ENCODE data around the gene PRDM5.

The PRDM5 gene

DNA sequence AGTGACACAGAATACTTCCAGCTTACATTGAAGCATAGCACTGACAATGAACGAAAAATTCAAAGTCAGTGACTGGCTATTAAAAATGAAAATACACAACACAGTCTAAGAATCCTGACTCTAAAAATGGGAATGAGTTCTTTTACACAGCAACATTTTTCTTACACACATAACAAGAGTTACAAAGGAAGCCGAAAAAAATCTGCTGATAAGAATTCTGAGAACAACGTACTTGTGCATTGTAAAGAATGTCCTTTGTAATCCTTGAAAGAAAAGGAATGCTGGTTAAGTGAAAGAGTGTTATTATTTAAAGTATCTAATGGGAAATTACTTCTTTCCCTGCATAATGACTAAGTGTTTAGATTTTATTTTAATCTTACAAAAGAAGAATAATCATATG lies 199.4 kb downstream of the PRDM5 start:
- DNase-seq: no peak
- no peaks in the 10 kb centered on the region for H3K36me3 Mint-ChIP-seq
- CTCF ChIA-PET: no interaction called here
- H3K4me3 Mint-ChIP-seq: no peak overlapping the region
- H3K27me3 Mint-ChIP-seq: peaks cover 4% of the 10 kb centered on the region
- no peak overlapping the region for H3K27ac Mint-ChIP-seq
- no peaks in the 10 kb centered on the region for H3K4me1 Mint-ChIP-seq
- H3K9me3 Mint-ChIP-seq: no peaks in the 10 kb centered on the region

DNA sequence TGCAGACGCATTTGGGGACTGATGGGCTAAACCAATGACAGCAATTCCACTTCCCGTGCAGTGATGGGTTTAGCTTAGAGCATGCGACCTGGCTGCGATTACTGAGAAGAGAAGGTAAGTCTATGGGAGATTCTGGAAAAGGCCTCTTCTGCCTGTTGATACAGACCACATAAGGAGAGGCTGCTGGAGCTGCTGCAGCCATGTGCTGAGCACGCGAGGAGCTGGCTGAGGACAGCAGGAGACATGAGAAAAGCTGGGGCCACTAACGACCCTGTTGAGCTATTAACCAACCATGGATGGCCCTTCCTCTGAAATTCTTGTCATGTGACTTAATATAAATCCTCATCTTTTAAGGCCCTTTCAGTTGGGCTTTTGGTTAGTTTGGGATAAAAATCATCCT lies 199.9 kb downstream of the PRDM5 start:
- CTCF ChIA-PET: no interaction called here
- Mint-ChIP-seq H3K36me3 (no peaks in the 10 kb centered on the region), H3K9me3 (no peaks in the 10 kb centered on the region), H3K4me1 (no peaks in the 10 kb centered on the region), H3K27ac (no peak overlapping the region), H3K27me3 (peaks cover 4% of the 10 kb centered on the region), H3K4me3 (no peak overlapping the region)
- DNase-seq: no peak

DNA sequence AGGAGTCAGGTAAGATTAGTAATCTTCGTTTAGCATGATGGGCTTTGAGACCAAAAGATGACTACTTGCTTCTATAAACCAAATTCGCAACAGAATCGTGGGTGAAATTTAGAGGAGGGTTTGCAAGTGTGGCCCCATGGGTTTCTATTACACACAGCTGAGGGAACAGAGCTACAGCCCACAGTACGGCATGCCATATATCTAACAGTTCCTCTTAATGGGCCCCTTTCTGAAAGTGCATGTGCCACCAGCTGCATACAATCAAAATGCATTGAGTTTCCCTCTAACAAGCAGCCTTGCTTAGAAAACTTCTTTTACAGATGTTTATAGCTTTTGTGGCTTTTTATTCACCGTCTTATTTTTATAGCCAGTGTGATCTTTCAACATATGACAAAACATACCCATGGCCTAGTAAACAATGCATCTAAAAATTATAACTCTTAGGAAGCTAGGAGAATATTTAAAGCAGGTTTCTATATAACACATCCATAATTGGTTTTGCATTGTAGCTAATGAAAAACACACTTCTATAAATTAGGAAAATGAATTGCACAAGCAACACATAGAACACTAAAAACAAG lies 202.1 kb downstream of the PRDM5 start:
- no peak for DNase-seq
- Mint-ChIP-seq H3K4me1 (no peaks in the 10 kb centered on the region), H3K27me3 (peaks cover 8% of the 10 kb centered on the region), H3K9me3 (no peaks in the 10 kb centered on the region), H3K4me3 (no peak overlapping the region), H3K36me3 (no peaks in the 10 kb centered on the region), H3K27ac (no peak overlapping the region)
- CTCF ChIA-PET: interaction anchor here (1.1 kb wide), 1 partner anchor 18 kb away, joined by 3 read pairs; no protein-coding TSS in a partner anchor

DNA sequence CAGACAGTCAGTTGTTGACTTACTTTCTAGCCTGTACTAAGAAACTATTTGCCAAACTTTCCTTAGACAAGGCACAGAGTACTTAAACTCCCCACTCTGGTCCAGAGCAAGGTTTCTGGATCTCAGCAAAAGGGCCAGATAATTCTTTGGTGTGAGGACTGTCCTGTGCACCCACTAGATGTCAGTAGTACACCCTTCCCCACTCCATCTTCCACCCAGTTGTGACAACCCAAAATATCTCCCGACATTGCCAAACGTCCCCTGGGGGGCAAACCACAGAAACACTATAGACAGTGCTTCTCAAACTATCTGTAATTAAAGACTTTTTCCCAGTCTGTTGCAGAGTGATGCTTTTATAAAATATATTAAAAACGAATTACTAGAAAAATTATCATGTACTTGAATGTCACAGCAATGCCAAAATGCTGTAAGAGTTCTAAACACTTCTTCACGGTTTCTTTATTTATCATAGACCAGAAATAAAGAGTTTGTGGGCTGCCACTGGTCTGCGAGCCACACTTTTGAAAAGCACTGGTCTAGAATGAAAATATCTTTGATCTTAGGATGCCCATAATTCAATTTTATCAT lies 203.5 kb downstream of the PRDM5 start:
- Mint-ChIP-seq H3K9me3 (no peaks in the 10 kb centered on the region), H3K4me1 (no peaks in the 10 kb centered on the region), H3K27ac (no peak overlapping the region), H3K36me3 (no peaks in the 10 kb centered on the region), H3K27me3 (peaks cover 8% of the 10 kb centered on the region), H3K4me3 (no peak overlapping the region)
- CTCF ChIA-PET: interaction anchor here (0.9 kb wide), 1 partner anchor 19 kb away, joined by 3 read pairs; no protein-coding TSS in a partner anchor
- DNase-seq: peak; percentile 26

DNA sequence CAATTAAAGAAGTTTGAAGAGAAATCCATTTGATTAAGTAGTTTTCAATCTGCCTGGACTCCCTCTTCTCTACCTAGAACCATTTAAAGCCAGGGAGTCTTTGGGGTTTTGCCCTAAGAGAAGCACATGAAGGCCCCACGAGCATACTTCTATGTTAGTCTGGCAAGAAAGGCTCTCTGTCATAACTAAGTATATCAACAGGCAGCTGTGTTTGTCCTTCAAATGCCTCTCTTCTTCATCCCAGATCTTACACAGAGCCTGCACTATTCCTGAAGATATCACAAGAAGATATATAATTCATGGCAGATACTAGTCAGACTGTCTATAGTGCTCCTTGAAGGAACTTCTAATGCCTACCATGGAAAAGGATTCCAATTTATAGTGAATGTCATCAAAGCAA lies 206.2 kb downstream of the PRDM5 start:
- DNase-seq: no peak
- no peak overlapping the region for H3K4me3 Mint-ChIP-seq
- CTCF ChIA-PET: interaction anchor here (1.2 kb wide), 1 partner anchor 349 kb away, joined by 4 read pairs; no protein-coding TSS in a partner anchor
- H3K36me3 Mint-ChIP-seq: no peaks in the 10 kb centered on the region
- no peak overlapping the region for H3K27ac Mint-ChIP-seq
- H3K27me3 Mint-ChIP-seq: peaks cover 4% of the 10 kb centered on the region
- no peaks in the 10 kb centered on the region for H3K4me1 Mint-ChIP-seq
- H3K9me3 Mint-ChIP-seq: no peaks in the 10 kb centered on the region

DNA sequence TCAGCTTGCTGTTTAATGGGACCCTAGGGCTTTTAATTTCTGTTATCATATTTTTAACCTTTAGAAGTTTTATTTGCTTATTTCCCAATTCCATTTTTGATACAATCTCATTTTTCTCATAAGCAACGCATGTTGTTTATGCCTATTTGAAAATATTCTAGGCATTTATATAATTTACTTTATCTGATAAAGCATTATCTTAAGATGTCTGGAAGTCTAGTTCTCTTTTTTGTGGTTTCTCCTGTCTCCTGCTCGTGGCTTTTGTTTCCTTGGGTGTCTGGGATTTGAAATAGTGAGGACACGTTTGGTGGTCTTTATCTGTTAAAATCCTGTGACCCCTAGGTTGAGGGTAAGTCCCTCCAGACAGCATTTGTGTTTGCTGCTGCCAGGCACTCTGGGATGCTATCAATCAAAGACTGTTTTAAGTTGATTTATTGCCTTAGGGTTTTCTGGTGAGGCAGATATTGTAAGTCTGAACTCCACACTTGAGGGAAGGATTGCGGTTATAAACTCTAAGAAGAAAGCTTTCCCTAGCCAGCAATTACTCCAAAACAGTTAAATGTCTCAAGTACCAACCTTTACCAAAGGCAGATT lies 208.0 kb downstream of the PRDM5 start:
- Mint-ChIP-seq H3K27ac (no peak overlapping the region), H3K27me3 (peaks cover 4% of the 10 kb centered on the region), H3K36me3 (no peaks in the 10 kb centered on the region), H3K4me3 (no peak overlapping the region), H3K4me1 (no peaks in the 10 kb centered on the region), H3K9me3 (no peaks in the 10 kb centered on the region)
- CTCF ChIA-PET: no interaction called here
- no peak for DNase-seq

DNA sequence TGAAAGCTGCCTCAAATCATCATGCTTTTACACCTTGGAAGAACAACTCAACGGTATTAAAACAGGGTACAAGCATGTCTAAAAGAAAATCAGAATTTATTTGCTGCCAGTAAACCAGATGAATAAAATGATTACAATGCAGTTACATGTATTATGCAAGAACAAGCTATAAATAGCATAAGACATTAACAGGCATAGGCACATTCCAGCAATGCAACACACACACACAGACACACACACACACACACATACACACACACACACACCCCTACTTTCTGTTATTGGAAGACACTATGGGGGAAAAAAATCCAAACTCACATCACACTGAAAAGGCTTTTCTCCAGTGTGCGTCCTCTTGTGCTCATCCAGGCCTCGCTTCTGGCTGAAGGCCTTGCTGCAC lies 212.5 kb downstream of the PRDM5 start:
- no peak overlapping the region for H3K4me3 Mint-ChIP-seq
- DNase-seq: no peak
- H3K36me3 Mint-ChIP-seq: no peaks in the 10 kb centered on the region
- no peaks in the 10 kb centered on the region for H3K27me3 Mint-ChIP-seq
- CTCF ChIA-PET: no interaction called here
- H3K27ac Mint-ChIP-seq: no peak overlapping the region
- no peaks in the 10 kb centered on the region for H3K4me1 Mint-ChIP-seq
- H3K9me3 Mint-ChIP-seq: no peaks in the 10 kb centered on the region

DNA sequence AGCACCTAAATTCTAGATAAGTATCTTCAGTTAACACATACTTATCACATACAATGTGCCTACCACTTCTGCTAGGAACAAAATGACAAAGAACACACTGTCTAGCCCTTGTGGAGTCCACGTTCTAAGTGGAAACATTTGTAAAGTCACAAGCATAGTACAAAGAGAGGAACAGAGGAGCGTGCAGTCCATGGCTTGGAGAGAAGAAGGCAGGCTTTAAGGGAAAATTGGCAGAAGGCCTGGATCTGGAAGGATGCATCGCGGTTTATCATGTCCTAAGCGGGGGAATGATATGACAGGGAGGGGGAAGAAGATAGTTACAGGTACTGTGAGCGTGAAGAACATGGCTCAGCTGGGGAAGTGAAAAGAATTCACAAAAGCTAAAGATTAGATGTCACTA lies 218.0 kb downstream of the PRDM5 start:
- CTCF ChIA-PET: interaction anchor here (1.0 kb wide), 1 partner anchor 169 kb away, joined by 3 read pairs; no protein-coding TSS in a partner anchor
- H3K27me3 Mint-ChIP-seq: no peaks in the 10 kb centered on the region
- H3K4me1 Mint-ChIP-seq: no peaks in the 10 kb centered on the region
- no peaks in the 10 kb centered on the region for H3K36me3 Mint-ChIP-seq
- H3K4me3 Mint-ChIP-seq: no peak overlapping the region
- no peak overlapping the region for H3K27ac Mint-ChIP-seq
- no peaks in the 10 kb centered on the region for H3K9me3 Mint-ChIP-seq
- DNase-seq: no peak

DNA sequence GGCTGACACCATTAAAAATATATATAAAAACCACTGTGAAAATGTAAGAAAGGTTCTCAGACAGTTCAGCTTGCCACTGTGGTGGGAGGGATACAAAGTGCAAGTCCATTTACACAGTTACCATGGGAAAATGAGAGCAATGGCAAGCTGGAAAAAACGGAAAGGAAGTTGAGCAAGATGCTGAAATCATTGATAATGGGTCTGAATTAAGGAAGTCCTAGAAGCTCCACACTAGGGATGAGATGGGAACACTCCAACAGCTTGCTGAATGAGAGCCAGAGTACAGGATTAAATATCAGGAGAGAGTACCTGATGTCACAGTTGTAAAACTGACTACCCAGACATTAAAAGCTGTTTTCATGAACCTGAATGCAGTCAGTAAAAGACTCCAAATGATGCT lies 218.6 kb downstream of the PRDM5 start:
- Mint-ChIP-seq H3K36me3 (no peaks in the 10 kb centered on the region), H3K27me3 (no peaks in the 10 kb centered on the region), H3K4me1 (no peaks in the 10 kb centered on the region), H3K27ac (no peak overlapping the region), H3K9me3 (no peaks in the 10 kb centered on the region), H3K4me3 (no peak overlapping the region)
- CTCF ChIA-PET: no interaction called here
- no peak for DNase-seq

DNA sequence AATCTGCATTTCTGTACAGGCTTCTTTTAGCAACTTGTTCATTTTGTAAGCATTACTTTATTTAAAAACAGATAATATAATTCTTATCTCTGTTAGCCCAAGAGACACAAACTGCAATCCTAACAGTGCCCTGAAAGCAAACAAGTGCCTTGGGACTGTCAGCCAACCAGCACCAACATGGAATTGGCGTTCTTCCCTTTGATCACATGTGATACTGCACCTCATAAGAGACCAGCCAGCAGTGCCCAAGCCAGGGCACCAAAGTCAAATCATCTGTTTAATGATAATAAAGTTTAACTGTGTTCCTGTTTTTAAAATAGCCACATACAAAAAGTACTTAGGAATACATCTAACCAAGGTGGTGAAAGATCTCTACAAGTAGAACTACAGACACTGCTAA lies 223.2 kb downstream of the PRDM5 start:
- Mint-ChIP-seq H3K4me3 (no peak overlapping the region), H3K36me3 (no peaks in the 10 kb centered on the region), H3K9me3 (no peaks in the 10 kb centered on the region), H3K4me1 (no peaks in the 10 kb centered on the region), H3K27ac (no peak overlapping the region), H3K27me3 (no peaks in the 10 kb centered on the region)
- no peak for DNase-seq
- CTCF ChIA-PET: no interaction called here

DNA sequence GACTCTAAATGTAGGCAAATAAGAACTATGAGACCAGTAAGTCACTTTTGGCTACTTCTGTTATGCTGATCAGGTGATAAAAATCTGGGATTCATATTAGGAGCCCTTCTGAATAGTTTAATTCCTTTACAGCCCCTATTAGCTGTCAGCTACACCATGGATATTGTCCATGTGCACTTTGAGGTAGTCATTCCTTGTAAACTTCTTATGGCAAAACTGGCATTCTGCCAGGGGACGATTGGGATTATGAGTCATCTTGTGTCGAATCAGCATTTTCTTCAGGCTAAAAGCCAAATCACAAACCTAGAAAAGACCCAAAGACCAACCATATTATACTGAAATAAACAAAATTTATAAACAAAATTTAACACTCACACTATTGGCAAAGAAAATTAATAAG lies 227.6 kb downstream of the PRDM5 start:
- H3K36me3 Mint-ChIP-seq: no peaks in the 10 kb centered on the region

DNA sequence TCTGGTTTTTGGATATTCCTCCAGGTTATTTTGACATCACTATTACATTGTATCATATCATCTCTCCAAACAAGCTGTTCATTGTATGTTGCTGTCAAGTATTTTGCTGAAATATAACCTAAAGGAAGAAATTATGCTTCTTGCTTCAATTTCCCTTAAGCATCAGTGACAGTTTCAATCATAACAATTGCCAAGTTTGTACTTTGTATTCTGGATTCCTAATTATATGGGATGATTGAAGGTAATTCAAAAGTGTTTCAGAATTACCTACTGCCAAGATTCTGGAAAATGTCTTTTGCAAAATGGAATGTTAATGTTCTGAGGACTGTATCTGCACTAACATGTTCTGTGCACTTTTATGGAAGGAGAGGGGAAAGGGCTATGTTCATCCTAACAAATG lies 228.7 kb downstream of the PRDM5 start:
- Mint-ChIP-seq H3K4me3 (no peak overlapping the region), H3K4me1 (no peaks in the 10 kb centered on the region), H3K27me3 (no peaks in the 10 kb centered on the region)

More for the DNA sequence above, 227.6 kb downstream of the PRDM5 start:
- H3K4me1 Mint-ChIP-seq: no peaks in the 10 kb centered on the region
- no peak overlapping the region for H3K27ac Mint-ChIP-seq
- CTCF ChIA-PET: no interaction called here
- no peaks in the 10 kb centered on the region for H3K27me3 Mint-ChIP-seq
- no peaks in the 10 kb centered on the region for H3K9me3 Mint-ChIP-seq
- DNase-seq: no peak
- H3K4me3 Mint-ChIP-seq: no peak overlapping the region

DNA sequence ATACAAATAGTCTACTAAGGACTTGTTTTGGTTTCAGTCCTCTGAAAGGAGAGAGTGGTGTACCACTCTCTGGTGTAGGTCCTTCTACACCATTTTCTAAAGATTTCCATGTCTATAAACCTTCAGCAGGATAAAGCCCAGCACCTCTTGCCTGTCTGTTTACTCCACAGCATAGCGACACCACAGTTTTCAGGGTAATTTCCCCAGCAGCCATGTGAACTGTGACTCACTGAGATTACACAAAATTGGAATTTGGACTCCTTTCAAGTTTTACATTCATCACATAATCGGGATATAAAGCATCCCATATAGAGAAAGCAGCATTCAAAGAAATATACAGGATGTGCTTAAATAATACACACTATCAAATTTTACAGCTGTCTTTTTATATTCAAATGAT lies 229.6 kb downstream of the PRDM5 start:
- Mint-ChIP-seq H3K27me3 (no peaks in the 10 kb centered on the region), H3K4me3 (no peak overlapping the region), H3K27ac (no peak overlapping the region), H3K4me1 (no peaks in the 10 kb centered on the region), H3K9me3 (no peaks in the 10 kb centered on the region), H3K36me3 (no peaks in the 10 kb centered on the region)
- CTCF ChIA-PET: no interaction called here
- DNase-seq: no peak

More for the DNA sequence above, 228.7 kb downstream of the PRDM5 start:
- CTCF ChIA-PET: no interaction called here
- no peaks in the 10 kb centered on the region for H3K9me3 Mint-ChIP-seq
- no peak for DNase-seq
- no peak overlapping the region for H3K27ac Mint-ChIP-seq
- no peaks in the 10 kb centered on the region for H3K36me3 Mint-ChIP-seq

DNA sequence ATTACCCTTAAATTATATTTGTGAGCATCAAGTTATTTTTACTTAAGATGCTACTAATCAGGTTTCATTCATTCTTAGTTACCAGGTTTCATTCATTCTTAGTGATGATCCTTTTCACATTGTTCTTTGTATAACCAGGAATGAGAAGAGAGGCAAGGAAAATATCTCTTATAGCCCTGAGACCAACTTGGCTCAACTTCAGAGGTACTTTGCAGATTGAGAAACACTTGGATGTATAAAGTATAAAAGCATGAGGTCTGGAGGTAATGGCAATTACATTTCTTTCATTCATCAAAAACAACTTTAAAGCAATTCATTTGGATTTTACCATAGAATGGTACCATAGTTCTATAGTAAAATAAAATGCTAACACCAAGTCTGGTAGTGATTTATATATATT lies 231.0 kb downstream of the PRDM5 start:
- no peaks in the 10 kb centered on the region for H3K9me3 Mint-ChIP-seq
- no peak overlapping the region for H3K27ac Mint-ChIP-seq
- no peaks in the 10 kb centered on the region for H3K36me3 Mint-ChIP-seq
- H3K27me3 Mint-ChIP-seq: no peaks in the 10 kb centered on the region
- no peak for DNase-seq
- no peaks in the 10 kb centered on the region for H3K4me1 Mint-ChIP-seq
- H3K4me3 Mint-ChIP-seq: no peak overlapping the region
- CTCF ChIA-PET: no interaction called here

DNA sequence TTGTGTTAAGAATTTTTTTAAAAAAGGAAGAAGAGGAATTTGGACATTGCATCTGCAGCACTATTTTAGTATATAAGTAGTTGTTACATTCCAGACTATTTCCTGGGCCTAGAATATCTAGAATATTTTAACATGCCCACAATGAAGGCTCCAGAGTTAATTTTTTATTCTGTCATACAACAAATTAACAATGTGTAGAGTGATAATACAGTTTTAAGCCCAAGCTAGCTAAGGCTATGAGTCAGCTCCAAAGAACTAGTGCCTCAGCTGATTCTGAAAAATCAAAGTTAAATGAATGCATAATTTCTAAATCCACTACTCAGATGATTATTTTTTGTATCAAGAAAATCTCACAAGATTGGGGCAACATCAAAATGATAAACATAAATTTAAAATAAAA lies 231.4 kb downstream of the PRDM5 start:
- Mint-ChIP-seq H3K27ac (no peak overlapping the region), H3K27me3 (no peaks in the 10 kb centered on the region), H3K4me3 (no peak overlapping the region), H3K36me3 (no peaks in the 10 kb centered on the region), H3K9me3 (no peaks in the 10 kb centered on the region), H3K4me1 (no peaks in the 10 kb centered on the region)
- DNase-seq: no peak
- CTCF ChIA-PET: no interaction called here

Measured in activated naive CD4-positive, alpha-beta T cell treated with anti-CD3 and anti-CD28 coated beads, Interleukin-2, amount 10 ng/mL, durations not matched to agents 7 days and 5 days (primary cell).